IPS-18c (cell line): Measurements from ENCODE around the gene ACAA2.
"Not testable (repeated sequence)": the region's sequence is repeated elsewhere in the genome, so short reads cannot be mapped to it uniquely, and the experiment has no call there.

Source experiments
- H3K4me3 ChIP-seq: 2 replicates; pipeline ENCODE4 v1.7.0; 2013; ENCODE audit warnings: low read depth, mild to moderate bottlenecking, low read length, moderate library complexity; ENCODE audit not compliant: insufficient read depth
- H3K9me3 ChIP-seq: one replicate; pipeline ENCODE4 v1.6.1; 2013; ENCODE audit warnings: mild to moderate bottlenecking, low read length, moderate library complexity; ENCODE audit not compliant: control insufficient read depth, insufficient read depth

Gene ACAA2

GRCh38 chr18:49794743-49795142 lies 18.6 kb downstream of the ACAA2 start:
- H3K9me3 ChIP-seq: peaks cover 2% of the 10 kb centered on the region
- no peak overlapping the region for H3K4me3 ChIP-seq

GRCh38 chr18:49789560-49790134 lies 23.7 kb downstream of the ACAA2 start:
- H3K4me3 ChIP-seq: not testable (repeated sequence)

GRCh38 chr18:49788327-49788898 lies 24.9 kb downstream of the ACAA2 start:
- H3K4me3 ChIP-seq: no peak overlapping the region
- H3K9me3 ChIP-seq: no peaks in the 10 kb centered on the region

More at GRCh38 chr18:49789560-49790134, 23.7 kb downstream of the ACAA2 start:
- H3K9me3 ChIP-seq: not testable (repeated sequence)

- Histone ChIP-seq H3K9me3 (no peaks in the 10 kb centered on the region), H3K4me3 (no peak overlapping the region)
Measured at GRCh38 chr18:49786019-49786720, 27.2 kb downstream of the ACAA2 start.

GRCh38 chr18:49784427-49785185 lies 28.7 kb downstream of the ACAA2 start:
- H3K9me3 ChIP-seq: no peaks in the 10 kb centered on the region
- H3K4me3 ChIP-seq: no peak overlapping the region

DNA sequence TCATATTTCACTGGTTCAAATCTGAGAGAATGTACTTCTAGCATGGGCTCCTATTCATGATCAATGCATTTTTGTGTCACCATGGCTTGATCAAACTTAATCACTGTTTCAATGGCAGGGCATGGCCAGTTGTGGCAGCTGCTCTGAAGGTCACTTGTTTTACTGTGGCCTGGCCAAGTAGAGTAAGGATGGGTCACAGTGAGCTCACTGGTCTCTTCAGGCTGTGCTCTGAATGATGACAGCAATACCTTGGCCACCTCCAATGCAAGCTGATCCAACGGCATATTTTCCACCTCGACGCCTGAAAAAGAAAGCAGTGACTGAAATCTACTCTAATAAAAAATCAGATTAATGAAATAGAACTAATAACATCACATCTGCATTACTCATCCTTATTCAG lies 29.7 kb downstream of the ACAA2 start:
- H3K9me3 ChIP-seq, H3K4me3 ChIP-seq: not testable (repeated sequence)

DNA sequence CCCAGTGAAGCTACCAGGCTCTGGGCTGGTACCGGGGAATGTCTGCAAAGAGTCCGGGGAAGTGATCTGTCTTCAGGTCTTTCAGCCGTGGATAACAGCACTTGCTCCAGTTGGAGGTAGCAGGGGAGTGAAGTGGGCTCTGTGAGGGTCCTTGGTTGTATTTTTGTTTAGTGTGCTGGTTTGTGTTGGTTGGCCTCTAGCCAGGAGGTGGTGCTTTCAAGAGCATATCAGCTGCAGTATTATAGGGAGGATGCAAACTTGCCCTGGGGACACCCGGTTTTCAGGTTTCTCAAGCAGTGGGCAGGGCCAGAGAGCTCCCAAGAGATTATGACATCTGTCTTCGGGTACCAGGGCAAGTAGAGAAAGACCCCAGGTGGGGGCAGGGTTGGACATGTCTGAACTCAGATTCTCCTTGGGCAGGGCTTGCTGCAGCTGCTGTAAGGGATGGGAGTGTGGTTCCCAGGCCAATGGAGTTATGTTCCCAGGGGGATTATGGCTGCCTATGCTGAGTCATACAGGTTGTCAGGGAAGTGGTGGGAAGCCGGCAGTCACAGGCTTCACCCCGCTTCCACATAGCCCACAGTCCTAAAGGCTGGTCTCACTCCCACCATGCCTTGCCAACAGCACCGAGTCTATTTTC lies 34.4 kb downstream of the ACAA2 start:
- Histone ChIP-seq H3K9me3 (no peaks in the 10 kb centered on the region), H3K4me3 (no peak overlapping the region)

DNA sequence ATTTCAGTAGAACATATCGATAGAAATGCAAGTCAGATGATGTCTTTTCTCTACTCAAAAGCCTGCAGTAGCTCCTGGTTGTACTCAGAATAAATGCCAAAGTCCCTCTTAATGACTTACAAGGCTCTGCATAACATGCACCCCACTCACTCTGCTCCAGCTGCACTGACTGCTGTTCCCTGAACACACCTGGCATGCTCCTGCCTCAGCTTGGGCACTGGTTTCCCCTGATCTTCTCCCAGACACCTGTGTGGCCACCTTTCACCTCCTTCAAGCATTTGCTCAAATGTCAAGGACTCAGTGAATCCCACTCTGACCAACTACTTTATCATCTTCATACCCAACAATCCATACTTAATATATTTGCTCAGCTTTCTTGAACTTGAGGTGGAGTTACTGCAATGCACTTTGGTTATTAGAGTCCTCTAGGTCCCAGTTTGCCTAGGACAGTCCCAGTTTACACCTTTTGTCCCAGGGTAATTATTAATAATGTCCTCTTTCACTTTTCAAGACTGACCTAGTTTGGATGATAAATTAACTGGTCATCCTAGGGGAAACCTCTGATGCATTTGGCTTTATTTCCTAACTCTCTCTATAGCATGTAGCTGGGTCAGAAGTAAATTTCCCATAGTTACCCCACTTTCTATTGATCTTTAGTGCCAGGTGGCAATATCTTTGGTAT lies 44.1 kb downstream of the ACAA2 start:
- H3K9me3 ChIP-seq: no peaks in the 10 kb centered on the region
- H3K4me3 ChIP-seq: no peak overlapping the region

DNA sequence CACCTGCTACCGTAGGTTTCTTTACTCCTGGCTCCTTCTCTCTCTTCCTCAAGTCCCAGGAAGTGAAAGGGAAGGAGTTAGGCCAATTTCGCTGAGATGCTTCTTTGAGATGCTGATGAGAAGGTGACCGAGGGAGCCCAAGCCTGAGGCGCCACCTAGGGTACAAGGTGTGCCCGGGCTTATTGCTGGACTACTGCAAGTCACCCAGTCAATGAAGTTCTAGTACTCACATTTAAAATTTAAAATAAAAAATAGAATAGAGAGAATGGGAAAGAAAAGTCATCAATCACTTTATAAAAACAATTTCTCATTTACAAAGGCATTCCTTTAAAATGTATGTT lies 45.3 kb downstream of the ACAA2 start:
- H3K4me3 ChIP-seq: no peak overlapping the region
- no peaks in the 10 kb centered on the region for H3K9me3 ChIP-seq

GRCh38 chr18:49767111-49768050 lies 46.0 kb downstream of the ACAA2 start:
- Histone ChIP-seq H3K4me3 (no peak overlapping the region), H3K9me3 (no peaks in the 10 kb centered on the region)

DNA sequence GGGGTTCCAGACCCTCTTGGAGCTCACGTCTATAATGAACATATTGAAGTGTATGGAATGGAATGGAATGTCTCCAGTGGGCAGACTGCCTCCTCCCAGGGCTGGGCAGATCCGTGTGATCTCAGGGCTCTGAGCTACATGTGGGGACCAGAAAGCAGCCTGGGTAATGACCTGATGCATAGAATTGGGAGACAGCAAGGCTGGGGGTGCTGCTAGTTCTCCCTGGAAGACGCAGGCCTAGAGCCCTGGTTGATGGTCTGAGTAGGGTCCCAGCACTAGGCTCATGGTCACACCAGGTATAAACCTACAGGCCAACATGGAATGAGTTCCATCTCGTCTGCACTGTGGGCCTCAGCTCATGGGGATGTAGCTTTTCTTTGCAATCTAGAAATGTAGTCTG lies 46.7 kb downstream of the ACAA2 start:
- H3K4me3 ChIP-seq: no peak overlapping the region
- no peaks in the 10 kb centered on the region for H3K9me3 ChIP-seq

GRCh38 chr18:49764032-49764431 lies 49.3 kb downstream of the ACAA2 start:
- Histone ChIP-seq H3K9me3 (no peaks in the 10 kb centered on the region), H3K4me3 (no peak overlapping the region)

DNA sequence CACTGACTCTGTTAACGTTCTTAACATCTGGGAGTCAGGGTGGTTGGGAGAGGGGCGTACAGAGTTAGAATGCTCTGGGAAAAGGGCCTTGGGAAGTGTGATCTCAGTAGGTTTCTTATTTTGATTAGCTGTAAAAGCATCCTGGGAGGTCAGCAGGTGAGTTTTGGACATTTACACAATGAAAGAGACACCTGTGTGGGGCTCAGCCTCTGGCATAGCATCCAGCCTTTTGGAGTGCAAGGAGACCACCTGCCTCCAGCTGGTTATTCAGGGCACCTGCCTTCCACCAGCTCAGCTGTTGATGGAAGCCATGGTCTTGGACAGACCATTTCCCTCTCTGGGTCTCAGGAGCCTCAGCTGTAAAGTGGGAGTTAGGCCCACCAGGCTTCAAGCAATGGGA lies 49.7 kb downstream of the ACAA2 start:
- Histone ChIP-seq H3K4me3 (no peak overlapping the region), H3K9me3 (no peaks in the 10 kb centered on the region)

GRCh38 chr18:49762191-49763077 lies 50.9 kb downstream of the ACAA2 start:
- Histone ChIP-seq H3K4me3 (no peak overlapping the region), H3K9me3 (no peaks in the 10 kb centered on the region)

GRCh38 chr18:49761771-49762170 lies 51.6 kb downstream of the ACAA2 start:
- H3K4me3 ChIP-seq: no peak overlapping the region
- H3K9me3 ChIP-seq: no peaks in the 10 kb centered on the region
